C1 segment of cervical spinal cord (tissue), 14 donors: ENCODE results near the gene VPS13D.
A peak's percentile ranks its signal among the peaks of the same experiment; 100 is the strongest.
"Not testable (repeated sequence)": the region's sequence is repeated elsewhere in the genome, so short reads cannot be mapped to it uniquely, and the experiment has no call there.

Experiments used
- DNase-seq, 14 donors: peaks; one replicate each; lab custom pipeline; 2025; lab: John Stamatoyannopoulos, UW

Gene VPS13D

DNA sequence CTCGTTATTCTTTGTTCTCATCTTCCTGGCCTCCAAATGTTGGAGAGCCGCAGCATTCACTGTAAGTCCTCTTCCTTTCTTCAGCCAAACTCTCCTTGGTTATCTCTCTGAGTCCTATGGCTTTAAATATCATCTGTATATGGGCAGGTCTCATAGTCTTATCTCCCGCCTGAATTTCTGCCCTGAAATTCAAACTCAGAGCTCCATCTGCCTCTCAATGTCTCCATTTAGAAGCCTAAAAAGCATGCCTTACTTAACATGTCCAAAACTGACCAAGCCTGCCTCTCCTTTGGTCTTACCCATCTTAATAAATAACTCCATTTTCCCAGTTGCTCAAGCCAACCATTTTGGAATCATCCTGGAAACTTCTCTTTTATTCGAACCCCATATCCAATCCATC is 307.5 kb downstream of the VPS13D start:
- no peak for DNase-seq

DNA sequence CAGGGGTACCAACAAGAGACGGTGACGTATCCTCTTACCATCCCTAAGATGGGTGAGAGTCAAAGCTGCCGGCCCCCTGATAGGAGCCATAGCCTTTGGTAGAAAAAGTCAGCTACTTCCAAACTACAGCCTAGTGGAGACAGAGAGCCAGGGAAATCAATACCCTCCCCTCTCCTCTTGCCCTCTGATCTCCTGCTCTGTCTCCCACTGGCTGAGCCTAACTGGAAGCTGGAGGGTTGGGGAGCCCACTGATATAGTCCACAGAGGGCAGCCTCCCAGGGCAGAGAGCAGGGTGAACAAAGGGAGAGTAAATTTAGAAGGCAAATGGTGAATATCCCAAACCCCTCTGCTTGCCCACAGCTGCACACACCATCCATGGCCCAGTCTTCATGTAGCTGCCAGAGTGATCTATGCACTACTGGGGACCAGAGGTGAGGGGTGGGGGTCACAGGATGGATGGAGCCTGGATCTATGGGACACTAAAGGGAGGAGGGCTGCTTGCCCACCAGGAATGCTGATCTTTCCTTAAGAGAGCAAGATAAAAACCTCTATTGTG is 308.2 kb downstream of the VPS13D start:
- DNase-seq, result no peak

DNA sequence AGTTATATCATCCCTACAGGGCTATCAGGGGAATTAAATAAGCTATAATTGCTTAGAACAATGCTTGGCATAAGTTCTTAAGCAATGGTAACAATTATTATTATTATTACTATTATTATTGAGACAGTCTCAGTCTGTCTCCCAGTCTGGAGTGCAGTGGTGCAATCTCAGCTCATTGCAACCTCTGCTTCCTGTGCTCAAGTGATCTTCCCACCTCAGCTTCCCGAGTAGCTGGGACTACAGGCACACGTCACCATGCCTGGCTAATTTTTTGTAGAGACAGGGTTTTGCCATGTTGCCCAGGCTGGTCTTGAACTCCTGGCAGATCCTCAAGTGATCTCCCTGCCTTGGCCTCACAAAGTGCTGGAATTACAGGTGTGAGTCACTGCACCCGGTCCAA is 308.7 kb downstream of the VPS13D start:
- not testable (repeated sequence) for DNase-seq

DNA sequence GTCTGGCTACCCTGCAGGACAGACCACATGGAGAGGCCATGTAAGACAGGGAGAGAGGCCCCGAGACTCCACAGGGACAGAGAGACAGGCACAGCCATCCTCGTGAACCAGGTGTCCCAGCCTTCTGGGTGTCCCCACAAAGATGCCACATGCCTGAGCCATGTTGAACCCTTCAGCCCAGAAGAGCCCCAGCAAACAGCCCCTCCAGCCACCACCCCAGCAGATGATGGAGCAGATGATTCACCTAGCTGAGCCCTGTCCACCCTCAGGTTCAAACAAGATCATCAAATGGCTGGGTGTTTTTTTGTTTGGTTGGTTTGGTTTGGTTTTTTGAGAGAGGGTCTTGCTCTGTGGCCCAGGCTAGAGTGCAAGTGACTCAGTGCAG is 309.5 kb downstream of the VPS13D start:
- DNase-seq, result no peak

DNA sequence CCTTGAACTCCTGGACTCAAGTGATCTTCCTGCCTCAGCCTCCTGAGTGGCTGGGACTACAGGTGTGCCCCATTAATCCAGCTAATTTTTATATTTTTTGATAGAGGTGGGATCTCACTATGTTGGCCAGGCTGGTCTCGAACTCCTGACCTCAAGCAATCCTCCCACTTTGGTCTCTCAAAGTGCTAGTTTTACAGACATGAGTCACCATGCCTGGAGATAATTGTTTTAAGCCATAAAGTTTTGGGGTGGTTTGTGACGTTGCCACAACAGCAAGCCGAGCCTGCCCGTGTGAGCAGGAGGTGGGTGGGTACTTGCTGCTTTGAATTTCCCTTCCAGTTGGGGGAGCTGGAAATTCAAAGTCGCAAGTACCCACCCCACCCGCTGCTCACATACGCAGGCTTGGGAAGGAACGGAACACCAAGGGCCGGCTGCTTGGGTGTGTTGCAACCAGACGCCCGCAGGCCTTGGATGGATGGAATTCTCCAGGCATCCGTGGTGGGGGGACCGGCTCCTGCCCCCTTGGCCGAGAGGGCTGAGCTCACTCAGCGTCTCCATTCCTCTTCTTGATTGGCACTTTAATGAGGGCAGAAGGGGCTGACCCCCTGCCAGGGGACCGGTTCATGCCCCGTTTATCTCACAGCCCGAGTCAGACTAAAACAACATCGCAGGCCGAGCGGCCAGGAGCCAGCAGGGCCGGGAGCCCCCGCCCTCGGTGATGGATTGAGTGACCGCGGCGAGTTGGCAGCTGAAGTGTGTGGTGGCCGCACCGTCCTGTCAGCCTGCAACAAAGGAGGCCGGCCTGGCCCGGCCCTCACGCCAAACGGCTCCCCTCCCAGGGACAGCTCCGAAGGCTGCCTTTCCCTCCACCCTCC is 310.1 kb downstream of the VPS13D start:
- DNase-seq, result peak in 4 of 14 donors; percentile 21 to 59 (median 38)

DNA sequence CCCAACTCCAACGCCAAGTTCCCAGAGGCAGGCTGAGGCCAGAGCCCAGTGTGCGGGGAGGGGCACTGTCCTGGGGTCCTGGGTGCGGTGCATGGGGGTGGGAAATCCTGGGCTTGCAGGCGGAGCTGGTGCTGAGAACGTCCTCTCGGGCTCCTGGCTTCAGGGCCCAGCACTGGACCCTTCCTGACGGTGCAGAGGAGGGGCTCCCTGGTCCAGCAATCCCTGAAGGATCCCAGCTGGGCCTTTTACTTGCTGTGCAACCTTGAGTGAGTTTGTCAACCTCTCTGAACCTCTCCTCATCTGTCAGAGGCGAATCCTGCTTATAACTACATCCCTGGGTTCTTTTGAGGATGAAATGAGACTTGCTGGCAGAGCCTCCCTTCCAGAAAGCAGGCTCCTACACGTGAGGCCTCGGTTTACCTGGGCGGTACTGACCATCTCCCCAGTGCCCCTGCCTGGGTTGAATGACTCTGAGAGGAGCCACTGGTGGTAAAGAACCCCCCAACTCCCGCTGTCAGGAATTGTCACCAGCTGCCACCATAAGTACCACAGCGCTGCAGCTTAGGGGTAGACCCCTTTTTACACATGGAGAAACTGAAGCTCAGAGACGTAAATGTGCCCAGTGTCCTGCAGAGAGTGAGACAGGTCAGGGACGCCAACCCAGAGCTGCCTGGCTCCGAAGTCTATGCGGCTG is 310.9 kb downstream of the VPS13D start:
- DNase-seq, result no peak

DNA sequence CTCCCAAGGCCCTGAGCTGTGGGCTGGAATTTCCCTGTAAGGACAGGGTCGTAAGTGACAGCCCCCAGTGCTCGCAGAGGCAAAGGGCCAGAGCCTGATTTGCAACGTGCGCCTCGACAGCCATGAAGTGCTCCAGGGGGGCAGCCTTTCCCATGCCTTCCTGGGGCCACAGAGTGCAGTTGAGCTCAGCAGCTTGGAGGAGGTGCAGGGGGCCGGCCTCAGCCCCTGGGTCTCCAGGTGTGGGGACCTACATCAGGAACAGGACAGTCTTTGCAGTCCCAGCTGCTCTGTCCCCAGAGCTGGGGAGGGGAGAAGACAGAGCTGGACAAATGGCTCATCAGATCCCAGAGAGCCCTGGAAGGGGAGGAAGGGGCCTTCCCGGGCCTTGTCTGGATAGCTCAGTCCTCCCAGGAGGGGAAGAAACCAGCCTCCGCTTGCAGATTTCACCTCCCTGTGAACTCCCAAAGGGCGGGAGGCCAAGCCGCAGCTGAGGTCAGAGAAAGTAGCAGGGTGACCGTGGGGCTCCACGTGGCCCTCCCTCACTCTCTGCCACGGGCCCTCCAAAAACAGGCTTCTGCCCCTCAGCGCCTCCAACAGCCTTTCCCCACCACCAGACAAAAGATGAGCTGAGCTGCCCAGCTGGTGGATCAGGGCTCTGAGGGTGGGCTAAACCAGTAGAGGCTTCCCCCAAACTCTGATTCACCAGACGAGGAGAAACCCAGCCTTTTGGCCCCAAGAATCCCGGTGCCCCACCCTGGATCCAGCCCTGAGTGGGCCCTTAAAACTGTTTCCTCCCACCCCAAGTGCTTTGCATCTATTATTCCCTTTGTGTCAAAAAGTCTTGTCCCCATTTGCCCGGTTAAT is 311.7 kb downstream of the VPS13D start:
- no peak for DNase-seq

DNA sequence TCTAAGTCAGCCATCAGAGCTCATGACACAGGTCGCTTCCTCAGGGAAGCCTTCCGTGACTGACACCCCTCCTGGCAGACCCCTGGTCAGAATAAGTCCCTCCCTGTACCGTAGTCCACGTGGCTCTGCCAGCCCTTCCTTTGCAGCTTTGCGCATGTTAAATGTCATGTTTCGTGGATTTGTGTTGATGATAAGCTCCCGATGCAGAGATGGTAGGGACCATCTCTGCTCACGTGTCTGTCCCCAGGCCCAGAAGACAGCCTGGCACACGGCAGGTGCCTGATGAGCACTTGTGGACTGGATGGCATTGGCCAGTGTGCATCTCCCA is 312.3 kb downstream of the VPS13D start:
- DNase-seq, result no peak

DNA sequence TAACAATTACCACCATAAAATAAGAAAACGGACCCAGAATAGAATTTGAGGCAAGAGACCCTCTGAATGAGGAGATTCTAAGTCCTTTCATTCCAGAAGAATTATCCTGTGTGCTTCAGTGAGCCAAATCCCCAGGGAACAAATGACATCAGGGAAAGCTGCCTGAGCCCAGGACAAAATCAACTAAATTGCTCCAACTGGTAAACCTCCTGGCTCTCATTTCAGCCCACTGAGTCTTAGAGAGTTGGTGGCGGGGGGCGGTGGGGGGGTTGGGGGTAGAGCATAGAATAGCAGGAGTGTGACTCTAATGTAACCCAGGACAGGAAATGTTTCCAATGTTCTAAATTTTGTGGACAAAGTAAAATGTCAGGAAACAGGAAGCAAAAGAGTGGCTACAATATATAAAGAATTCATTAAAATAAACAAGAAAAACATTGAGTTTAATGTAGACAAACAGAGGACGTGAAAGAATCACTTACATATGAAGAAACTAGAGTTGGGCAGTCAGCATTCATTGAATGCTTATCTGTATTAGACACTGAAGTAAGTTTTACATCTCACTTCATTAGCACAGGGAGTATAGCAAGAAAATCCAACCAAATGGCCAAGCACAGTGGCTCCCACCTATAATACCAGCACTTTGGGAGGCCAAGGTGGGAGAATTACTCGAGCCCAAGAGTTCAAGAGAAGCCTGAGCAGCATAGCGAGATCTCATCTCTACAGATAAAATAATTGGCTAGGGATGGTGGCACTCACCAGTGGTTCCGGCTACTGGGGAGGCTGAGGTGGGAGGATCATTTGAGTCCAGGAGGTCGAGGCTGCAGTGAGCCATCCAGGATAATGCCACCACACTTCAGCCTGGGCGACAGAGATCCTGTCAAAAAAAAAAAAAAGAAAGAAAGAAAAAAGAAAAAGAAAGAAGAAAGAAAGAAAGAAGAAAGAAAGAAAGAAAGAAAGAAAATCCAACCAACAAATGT is 313.1 kb downstream of the VPS13D start:
- no peak for DNase-seq

DNA sequence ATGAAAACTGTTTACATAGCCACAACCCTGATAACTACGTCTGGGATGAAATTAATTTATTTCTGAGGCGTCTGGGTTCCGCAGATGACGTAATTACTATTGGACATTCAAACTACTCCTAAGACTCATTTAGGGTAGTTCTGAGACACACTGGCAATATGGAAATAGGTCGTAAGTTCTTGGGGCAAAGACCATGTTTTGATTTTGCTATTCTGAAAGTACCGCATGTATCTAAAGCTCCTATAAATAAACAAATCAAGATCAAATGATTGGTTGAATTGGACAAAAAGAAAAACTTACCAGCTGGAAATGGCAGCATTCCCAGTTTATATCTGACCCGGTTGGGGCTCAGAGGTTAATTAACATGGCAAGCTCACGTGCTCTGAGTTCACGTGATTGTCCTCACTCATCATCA is 313.9 kb downstream of the VPS13D start:
- DNase-seq, result no peak

DNA sequence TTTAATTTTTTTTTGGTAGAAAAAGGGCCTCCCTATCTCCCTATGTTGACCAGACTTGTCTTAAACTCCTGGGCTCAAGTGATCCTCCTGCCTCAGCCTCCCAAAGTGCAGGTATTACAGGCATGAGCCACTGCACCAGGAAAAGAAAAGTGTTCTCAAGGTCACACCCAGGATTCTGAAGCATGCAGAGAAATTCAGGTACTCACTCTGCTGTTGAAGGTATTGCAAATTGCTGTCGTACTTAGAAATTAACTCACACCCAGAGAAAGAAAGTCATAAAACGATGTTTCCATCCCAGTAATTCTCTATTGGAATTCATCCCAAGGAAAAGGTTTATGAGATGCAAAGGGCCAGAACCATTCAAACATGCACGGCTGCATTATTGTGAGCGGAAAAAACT is 314.5 kb downstream of the VPS13D start:
- no peak for DNase-seq

DNA sequence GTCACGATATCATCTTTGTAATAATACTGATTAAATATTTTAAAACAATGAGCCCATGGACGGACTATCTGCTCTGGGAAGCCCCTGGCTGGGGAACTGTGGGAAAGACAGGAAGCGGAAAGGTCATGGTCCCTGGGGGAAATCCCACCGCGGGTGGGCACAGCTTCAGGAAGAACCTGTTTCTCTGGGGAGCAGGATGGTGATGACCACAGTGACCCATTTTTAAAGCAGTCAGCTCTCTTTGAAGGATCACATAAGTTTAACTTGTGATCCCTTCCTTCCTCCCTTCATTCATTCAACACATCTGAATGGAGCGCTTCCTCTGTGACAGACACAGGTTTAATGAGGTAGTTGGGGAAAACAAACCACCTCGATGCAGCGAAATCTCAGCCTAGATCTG is 315.2 kb downstream of the VPS13D start:
- no peak for DNase-seq

DNA sequence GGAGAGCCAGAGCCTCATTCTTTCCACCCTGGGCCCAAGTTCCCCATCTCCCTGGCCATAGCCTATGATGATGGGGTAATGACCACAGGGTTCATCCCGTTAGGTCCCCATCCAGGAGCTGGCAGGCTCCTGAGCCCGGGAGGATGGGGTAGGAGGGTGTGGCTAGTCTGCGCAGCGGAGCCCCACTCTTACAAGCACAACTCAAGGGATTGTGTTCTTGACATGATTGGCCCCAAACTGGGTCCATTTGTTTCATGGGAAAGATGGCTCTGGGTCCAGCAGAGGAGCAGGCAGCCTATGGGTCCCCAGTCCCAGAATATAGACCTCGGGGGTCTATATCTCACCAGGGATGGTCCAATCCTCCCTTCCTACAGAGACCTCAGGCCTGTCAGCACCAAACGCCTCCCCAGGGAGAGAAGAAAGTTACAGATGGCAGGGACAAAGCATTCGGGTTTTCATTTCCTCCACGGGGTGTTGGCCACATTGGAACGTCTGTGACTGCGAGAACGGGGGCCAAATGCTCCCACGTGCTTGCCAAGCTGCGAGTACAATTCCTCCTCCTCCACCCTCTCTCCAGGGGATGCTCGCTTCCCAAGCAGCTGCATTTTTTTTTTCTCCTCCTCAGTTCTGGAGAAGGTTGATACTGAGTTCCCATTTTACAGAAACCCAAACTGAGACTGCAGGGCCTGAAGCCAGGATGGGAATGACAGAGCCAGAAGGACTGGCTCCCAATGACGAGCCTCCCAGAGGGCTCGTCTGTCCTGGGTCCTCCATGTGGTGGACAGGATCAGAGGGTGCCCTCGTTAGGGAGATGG is 317.1 kb downstream of the VPS13D start:
- DNase-seq, result no peak

DNA sequence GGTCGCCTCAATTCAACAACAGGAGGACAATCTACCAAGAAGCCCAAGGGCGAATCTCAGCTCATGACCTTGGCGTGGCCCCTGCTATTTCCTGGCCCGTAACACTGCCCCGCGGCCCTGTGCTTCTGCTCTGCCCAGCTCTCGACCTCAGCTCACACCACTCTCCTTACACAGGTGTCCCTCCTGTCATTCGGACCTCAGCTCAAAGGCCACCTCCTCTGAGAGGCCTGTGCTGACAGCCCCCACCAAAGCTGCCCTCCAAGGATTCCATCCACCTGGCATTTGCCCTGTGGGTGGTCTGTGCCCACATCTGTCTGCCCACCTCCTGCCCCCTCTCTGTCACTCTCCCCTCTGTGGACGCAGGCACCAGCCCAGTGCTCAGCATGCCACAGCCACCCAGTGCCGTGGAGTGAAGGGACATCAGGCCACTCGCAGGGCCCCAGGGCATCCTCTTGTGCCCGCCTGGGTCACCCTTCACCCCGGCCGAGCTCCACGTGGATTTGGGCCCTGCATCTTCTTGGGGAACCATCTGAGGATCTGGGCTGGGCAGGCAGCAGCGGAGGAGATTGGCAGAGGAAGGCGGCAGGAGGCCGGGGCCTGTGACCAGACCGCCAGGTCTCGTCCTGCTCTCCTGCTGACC is 317.9 kb downstream of the VPS13D start:
- no peak for DNase-seq

DNA sequence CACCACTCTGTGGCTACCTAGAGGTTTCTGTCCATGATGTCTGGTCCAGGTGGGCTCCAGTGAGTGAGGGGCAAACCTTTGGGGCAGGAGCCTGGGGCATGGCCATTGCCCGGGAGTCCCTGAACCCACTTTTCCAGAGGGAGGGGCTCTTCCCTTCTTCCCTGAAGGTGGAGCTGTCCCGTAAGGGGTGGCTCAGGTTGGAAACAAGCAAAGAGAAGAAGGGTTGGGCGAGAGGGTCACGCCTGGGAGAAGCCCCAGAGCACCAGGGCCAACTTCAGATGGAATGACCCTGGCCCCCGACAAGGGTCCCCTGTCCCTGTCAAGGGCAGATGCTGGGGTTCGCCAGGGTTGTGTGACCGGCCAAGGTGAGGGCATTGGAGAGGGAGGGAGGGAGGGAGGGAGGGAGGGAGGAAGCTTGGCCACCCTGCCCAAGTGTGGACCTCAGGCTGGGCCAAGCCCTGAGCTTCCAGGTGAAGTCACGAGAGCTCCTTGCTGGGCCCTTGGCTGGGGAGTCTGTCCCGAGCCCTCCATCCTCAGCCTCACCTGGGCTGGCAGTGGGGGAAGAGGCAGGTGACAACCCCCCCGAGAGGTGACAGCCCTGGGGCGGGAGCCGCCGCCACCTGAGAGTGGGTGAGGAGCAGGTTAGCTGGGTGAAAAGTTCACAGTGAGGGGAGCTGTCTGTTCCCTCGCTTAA is 318.6 kb downstream of the VPS13D start:
- no peak for DNase-seq

DNA sequence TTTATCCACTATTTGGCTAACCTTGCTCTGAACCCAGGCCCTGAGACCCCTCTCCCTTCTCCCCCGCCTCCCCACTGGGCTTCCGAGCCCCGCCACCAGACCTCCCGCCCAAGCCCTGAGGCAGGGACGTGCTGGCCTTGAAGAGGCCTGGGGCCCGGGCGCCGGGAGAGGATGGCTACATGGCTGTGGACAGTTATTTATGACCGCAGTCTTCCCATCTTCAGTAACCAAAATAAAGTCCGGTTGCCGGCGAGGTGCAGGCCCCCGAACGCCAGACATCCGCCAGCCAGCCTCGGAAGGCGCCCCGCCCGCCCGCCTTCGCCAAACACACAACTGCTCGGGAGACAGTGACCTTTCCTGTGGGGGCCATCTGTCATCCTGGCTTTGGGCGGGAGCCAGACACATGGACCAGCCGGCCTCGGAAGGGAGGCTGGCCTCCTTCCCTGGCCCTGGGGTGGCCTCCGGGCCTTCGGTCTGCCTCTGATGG is 319.2 kb downstream of the VPS13D start:
- DNase-seq, result no peak

DNA sequence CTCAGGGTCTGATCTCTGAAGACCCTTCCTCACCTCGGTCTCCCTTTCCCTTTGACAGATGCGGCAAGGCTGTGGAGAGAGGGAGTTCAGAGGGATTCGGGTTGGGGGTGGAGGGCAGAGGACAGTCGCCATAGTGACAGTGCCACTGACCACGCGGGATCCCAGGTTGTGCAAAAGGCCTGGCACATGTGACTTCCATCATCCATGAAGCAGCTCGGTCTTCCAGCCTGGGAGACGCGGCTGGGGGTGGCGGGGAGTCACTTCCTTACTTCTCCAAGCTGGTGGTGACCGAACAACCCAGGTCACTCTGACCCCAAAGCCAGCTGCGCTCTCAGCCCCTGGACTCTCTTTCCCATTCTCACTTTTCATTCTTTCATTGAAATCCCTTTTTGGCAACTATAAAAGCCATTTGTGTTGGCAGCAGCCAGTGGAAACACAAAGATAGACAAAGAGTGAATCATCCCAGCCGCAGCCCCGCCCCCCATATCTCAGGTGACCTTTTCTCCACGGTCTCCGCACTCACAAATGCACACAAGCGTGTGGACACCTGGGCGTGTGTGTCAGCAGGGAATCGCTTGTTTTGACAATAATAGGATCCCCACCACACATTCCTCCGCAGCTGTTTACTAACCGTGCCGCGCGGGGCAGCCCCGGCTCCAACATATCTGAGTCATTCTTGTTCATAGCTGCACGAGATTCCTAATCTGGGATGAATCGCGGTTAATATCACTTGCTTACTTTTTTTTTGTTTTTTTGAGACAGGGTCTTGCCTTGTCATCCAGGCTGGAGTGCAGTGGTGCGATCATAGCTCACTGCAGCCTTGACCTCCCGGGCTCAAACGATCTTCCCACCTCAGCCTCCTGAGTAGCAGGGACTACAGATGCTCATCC is 319.9 kb downstream of the VPS13D start:
- DNase-seq, result peak in 1 of 14 donors; percentile 53

DNA sequence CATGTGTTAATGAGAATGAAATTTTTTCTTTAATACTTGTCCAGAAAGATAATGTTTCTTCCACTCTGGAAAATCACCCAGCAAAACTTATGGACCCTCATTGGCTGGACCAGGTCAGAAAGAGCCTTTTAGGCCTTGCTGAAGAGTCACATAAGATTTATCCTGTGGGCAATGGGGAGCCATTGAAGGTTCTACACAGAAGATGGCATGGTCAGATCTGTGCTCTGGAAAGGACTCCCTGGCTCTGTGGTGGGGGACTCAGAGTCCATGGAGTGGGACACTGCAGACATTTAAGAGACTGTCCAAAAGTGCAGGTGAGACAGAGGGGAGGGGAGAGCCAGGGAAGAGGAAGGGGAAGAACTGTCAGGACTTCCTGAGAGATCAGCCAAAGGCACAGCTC is 321.8 kb downstream of the VPS13D start:
- DNase-seq, result no peak
